ENCODE measurements around the gene ST3GAL5.

The ST3GAL5 gene

DNA sequence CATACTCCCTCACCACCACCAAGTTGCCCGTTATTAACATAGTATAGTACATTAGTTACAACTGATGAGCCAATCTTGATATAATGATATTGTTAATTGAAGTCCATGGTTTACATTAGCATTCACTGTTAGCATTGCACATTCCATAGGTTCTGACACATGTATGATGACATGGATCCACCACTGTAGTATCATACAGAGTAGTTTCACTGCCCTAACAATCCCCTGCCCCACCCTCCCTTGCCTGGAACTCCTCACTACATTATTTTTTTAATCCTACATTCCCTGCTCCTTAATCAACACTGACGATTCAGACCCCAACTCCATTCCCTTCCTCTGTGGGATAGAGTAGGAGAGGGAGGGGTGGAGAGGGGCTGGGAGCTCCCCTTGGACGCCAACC is 20.2 kb upstream of the ST3GAL5 start:
- CTCF ChIA-PET, result interaction anchor here (1.4 kb wide), 2 partner anchors 12 to 20 kb away, joined by 3 read pairs; no protein-coding TSS in a partner anchor
- POLR2A ChIA-PET, result no interaction called here
- TF ChIP-seq, protein P1, sequence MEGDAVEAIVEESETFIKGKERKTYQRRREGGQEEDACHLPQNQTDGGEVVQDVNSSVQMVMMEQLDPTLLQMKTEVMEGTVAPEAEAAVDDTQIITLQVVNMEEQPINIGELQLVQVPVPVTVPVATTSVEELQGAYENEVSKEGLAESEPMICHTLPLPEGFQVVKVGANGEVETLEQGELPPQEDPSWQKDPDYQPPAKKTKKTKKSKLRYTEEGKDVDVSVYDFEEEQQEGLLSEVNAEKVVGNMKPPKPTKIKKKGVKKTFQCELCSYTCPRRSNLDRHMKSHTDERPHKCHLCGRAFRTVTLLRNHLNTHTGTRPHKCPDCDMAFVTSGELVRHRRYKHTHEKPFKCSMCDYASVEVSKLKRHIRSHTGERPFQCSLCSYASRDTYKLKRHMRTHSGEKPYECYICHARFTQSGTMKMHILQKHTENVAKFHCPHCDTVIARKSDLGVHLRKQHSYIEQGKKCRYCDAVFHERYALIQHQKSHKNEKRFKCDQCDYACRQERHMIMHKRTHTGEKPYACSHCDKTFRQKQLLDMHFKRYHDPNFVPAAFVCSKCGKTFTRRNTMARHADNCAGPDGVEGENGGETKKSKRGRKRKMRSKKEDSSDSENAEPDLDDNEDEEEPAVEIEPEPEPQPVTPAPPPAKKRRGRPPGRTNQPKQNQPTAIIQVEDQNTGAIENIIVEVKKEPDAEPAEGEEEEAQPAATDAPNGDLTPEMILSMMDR (IDR thresholded peaks at IDR 0.05; ENCODE audit: control extremely low read depth, extremely low read depth, low read depth, missing control alignments), result no peak
- no peak for DNase-seq (ENCODE audit: extremely low spot score)

DNA sequence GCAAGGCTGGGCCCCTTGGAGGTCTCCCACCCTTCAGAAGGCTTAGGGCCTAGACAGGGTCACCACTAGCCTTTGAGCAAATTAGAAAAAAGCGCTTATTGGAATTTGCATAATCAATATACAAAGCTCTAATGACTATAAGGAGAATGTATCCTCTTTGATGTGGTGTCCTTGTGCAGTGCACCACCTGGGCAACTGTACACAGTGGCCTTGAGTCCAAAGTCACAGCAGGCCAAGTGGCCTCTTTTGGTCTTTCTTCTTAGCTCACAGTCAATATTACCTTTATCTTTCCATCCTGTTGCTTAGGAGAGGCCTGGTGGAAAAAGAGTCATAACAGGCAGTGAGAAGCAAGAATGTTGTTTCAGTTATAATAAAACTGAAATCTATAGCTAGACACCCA is 19.7 kb upstream of the ST3GAL5 start:
- no peak for DNase-seq (ENCODE audit: extremely low spot score)
- TF ChIP-seq, protein P1 (IDR thresholded peaks at IDR 0.05; ENCODE audit: control extremely low read depth, extremely low read depth, low read depth, missing control alignments), result no peak
- CTCF ChIA-PET, result interaction anchor here (1.4 kb wide), 2 partner anchors 13 to 19 kb away, joined by 3 read pairs; no protein-coding TSS in a partner anchor
- POLR2A ChIA-PET, result no interaction called here

DNA sequence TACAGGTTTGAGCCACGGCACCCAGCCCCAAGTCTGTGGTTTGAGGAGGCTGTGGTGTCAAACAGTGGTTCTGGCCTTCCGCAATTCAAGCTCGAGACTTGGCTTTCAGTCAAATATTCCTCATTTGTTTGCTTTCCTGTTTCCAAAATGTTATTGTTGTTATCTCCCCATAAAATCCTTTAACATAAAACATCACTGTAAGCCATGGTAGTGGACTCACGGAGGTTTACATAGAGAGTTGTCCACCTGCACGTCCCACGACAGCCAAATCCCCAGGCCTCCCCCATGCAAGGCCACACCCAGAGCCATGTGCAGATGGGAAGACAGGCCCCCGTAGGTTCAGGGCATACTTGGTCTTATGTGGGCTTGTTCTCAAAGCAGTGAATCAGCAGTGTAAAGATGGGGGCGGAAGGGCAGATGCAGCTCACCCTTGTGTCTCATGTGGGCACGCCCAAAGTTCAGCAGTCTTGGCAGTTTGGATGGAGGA is 18.9 kb upstream of the ST3GAL5 start:
- ChIA-PET POLR2A (no interaction called here), CTCF (interaction anchor here (1.4 kb wide), 2 partner anchors 14 to 18 kb away, joined by 3 read pairs; no protein-coding TSS in a partner anchor)
- DNase-seq (ENCODE audit: extremely low spot score), result no peak
- TF ChIP-seq, protein P1 (IDR thresholded peaks at IDR 0.05; ENCODE audit: control extremely low read depth, extremely low read depth, low read depth, missing control alignments), result no peak

DNA sequence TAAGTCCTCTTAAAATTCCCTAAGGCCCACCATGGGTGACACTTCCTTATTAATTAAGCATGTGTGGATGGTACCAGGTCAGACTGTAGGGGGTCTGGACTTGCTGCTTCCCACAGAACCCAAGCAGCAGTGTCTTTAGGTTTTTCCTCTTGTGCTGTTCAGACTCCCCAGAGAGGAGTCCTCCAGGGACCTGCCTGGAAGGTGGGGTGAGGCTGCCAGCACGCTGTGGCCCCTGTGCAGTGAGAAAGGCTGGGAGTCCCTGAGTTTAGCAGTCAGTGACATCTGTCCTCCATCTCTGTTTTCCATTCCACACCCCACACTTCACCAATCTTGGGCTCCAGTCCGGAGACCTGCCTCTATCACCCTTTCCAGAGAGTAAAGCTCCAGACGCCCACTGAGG is 18.0 kb upstream of the ST3GAL5 start:
- POLR2A ChIA-PET, result no interaction called here
- TF ChIP-seq, protein P1 (IDR thresholded peaks at IDR 0.05; ENCODE audit: control extremely low read depth, extremely low read depth, low read depth, missing control alignments), result no peak
- no peak for DNase-seq (ENCODE audit: extremely low spot score)
- CTCF ChIA-PET, result no interaction called here

DNA sequence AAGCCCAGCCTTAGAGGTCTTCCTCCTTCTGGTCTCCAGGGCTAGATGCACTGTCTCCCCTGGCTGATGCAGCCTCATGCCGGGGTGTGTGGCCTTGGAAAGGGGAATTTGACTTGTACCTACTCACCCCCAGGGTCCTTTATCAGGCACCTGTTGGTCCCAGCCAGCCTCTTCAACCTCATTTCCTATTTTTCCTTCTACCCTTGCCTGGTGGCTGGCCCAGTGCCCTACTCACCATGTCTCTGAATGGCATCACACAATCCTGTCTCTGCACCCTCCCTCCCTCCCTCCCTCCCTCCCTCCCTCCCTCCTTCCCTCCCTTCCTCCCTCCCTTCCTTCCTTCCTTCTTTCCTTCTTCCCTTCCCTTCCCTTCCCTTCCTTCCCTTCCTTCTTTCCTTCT is 17.1 kb upstream of the ST3GAL5 start:
- POLR2A ChIA-PET, result no interaction called here
- TF ChIP-seq, protein P1 (IDR thresholded peaks at IDR 0.05; ENCODE audit: control extremely low read depth, extremely low read depth, low read depth, missing control alignments), result no peak
- no peak for DNase-seq (ENCODE audit: extremely low spot score)
- CTCF ChIA-PET, result interaction anchor here (7.5 kb wide), 1 partner anchor 17 kb away, joined by 44 read pairs; the partner anchor contains the start of gene ST3GAL5

DNA sequence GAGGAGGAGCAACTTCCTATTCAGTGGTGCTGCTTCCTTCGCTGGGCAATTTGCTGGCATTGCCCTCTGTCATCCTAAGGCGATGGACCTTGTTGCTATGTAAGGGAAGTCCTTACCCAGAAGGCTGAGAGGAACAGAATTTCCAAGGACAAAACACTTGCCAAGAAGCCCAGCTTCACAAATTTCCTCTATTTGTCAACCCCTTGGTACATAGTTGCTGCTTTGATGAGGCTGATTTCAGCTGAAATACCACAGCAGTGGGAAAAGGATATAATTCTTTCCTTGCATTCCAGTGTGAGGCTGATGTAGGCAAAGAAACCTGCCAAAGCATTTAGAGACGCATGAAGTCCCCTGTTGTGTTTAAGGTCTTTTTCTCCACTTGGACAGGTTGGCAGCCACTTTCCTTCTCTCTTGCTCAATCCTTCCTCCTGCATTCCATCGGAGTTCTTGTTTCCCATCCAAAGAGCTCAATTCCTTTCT is 16.4 kb upstream of the ST3GAL5 start:
- ChIA-PET CTCF (interaction anchor here (0.9 to 7.5 kb wide), 2 partner anchors 17 to 175 kb away, joined by 4 to 44 read pairs; partner anchors contain the start of gene ST3GAL5), POLR2A (no interaction called here)
- DNase-seq (ENCODE audit: extremely low spot score), result no peak
- TF ChIP-seq, protein P1 (IDR thresholded peaks at IDR 0.05; ENCODE audit: control extremely low read depth, extremely low read depth, low read depth, missing control alignments), result no peak
